Activated T-helper 1 cell treated with Interleukin-2 at 50 U/mL for 16 hours (primary cell): ENCODE measurements around the gene EEF1AKMT3.
A peak's percentile ranks its signal among the peaks of the same experiment; 100 is the strongest.

ENCODE experiments used
- DNase-seq: peaks from one replicate; pipeline ENCODE4 v3.0.0-alpha.2; 2020; ENCODE audit warnings: low read depth

Gene EEF1AKMT3

DNA sequence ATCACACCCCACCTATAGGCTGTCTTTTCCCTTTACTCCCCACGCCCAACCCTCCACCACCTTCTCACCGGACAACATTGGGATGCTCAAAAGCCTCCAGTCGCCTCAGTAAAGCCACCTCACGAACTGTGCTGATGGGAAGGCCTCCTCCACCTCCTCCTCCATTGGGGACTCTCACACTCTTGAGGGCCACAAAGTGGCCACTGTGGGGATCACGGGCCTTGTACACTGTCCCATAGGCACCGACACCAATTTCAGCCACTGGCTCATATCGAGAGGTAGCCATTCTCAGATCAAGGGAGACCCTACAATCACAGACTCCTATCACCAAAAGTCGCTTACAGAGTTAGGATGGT, 21.0 kb upstream of the EEF1AKMT3 start:
- no peak for DNase-seq

DNA sequence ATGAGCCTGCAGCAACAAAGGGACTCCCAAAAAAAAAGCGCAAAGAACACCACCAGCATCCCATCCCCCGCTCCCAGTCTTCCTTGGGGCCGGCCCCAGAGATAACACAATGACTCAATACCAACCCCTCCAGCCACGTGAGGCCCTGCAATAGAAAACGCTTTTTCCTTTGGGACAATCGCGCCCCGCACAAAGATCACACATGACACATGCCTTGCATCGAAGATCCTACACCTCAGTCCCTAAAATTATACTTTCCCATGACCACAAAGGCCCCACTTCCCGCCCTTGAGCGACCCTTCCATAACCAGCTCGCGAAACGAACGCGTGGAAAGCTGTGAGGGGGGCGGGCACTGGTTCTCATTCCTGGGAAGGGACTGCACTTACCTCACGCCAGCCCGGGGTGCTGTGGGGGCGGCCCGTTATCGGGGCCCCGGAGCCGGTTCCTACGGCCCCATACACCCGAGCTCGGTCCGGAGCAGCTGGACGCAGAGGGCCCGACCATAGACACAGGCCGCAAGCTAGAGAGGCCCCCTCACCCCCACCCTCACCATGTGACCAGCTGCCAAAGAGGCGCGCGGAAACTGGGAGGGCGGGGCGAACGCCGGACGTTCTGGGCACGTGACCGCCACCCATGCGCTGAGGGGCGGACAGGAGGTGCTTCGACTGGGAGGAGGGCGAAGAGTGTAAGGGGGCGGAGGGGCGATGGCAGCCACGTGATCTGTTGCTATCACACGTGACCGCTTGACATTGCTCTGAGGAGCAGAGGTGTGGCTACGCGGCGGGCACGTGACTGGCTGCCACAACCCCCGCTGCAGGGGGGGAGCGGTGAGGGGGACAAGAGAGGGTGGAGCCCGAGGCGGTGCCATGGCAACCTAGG, 20.4 kb upstream of the EEF1AKMT3 start, which contains the start of gene CDK4:
Gene CDK4, minus strand, starts transcription at position 523 of the 880 bp plus-strand sequence. CDS start 593 bp downstream, outside the sequence.
- peak; percentile 98 for DNase-seq

DNA sequence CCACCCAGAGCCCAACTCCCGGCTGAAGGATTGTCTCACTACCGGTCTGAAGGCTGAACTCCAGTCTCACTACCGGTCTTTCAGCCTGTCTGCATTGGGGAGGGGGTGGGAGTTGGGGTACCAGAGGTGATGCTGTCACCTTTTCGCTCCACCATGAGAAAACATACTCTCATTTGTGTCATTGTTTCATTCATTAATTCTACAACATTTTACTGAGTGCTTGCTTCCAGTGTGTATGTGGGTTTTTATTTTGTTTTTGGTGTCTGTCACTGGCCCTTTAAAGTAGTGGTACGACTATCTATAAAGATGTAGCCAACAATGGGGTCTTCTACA, 19.8 kb upstream of the EEF1AKMT3 start:
- no peak for DNase-seq

DNA sequence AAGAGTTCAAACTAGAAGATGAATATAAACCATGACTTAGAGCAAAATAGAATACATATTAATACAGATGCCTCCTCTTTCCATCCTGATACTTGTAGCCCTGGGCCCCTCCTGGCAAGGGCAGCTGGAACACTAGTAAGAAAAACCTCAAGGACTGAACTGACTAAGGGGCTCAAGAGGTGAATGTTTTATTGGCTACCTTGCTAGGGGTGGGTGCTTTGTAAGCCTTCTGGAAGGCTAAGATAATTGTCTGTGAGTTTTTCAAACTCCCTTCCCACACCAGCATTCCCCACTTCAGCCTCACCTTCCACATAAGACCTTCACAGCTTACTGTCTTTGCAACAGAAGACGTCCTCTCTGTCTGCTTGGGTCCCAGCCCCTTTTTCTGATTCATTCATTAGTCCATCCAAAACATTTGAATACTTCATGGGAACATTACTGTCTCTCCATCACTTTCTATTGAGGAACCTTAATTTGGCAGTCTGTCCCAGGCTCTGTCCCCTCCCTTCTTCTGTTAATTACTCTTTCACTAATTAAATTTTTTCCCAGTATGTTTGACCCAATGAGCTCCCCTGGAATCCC, 18.6 kb upstream of the EEF1AKMT3 start:
- no peak for DNase-seq

DNA sequence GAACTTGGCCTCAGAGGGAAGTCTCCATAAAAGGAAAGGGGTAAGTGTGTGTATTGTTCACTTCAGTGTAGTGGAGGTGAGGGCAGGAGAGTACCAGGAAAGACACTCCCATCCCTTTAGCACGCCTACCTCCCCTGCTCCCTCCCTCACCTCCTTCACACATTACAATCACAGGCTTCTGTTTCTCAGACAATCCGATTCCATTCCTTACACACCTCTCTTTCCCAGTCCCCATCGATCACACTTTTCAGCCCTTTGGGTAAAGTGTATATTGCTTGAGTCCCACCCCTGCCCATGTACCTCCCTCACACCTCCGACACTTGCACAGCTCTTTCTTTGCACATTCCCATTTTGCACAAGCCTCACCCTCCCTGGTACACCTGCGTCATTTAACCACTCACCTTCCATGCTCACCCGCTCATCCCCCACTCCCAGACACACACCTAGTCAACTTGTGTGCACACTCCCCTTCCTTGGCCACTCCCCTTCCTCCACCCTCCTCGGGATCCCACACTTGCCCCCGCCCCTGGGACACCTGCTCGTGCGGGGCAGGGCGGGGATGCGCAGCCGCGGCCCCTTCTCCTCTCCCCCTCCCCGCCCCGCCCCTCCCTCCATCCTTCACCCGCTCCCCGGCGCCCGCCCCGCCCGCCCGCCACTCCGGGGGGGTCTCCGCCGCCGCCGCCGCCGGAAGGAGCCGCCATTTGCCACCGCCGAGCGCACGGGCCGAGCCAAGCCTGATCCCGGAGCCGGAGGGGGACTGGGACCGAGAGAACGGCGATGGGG, 17.8 kb upstream of the EEF1AKMT3 start, which contains the start of gene MARCHF9:
Gene MARCHF9, plus strand, starts transcription at position 693 of the 783 bp plus-strand sequence. CDS start 426 bp downstream, outside the sequence.
- DNase-seq: peak; percentile 77

DNA sequence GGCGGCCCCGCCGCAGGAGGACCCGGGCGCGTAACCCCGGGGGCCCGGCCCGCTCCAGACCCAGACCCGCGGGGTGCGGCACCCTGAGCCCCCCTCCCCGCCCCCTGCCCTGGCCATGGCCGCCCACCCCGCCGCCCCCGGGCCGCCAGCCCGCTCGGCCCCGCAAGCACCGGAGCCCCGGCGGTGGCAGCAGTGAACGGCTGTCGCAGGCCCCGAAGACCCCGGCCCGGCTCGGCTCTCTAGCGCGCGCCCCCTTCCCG, 17.3 kb upstream of the EEF1AKMT3 start:
- DNase-seq: no peak

DNA sequence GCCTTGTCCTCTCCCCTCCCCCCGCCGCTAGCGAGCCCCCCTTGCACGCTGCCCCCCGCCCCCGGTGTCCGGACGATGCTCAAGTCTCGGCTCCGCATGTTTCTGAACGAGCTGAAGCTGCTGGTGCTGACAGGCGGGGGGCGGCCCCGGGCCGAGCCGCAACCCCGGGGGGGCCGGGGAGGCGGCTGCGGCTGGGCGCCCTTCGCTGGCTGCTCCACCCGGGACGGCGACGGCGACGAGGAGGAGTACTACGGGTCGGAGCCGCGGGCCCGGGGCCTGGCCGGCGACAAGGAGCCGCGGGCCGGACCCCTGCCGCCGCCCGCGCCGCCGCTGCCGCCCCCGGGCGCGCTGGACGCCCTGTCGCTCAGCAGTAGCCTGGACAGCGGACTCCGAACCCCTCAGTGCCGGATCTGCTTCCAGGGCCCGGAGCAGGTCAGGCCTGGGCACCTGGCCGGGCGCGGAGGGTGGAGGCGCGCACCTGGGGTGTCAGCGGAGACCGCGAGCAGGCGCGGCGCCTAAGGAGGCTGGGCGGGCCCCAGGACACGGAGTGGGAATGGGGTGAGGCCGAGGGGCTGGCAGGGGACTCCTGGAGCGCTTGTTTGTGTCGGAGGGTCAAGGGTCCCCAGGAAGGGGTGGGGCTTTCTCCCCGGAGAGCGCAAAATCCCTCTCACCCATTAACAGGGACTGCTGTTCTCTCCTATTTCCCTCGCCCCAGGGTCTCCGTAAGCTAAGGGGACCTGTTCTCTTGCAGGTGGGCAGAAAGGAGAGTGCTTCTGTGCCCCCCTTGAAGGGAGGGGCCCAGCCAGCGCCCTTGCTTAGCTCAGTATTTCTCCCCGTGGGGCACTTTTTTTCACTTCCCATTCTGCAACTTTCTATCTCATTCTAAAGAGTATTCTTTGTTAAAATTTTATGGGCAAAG, 16.7 kb upstream of the EEF1AKMT3 start:
- DNase-seq: peak; percentile 29

DNA sequence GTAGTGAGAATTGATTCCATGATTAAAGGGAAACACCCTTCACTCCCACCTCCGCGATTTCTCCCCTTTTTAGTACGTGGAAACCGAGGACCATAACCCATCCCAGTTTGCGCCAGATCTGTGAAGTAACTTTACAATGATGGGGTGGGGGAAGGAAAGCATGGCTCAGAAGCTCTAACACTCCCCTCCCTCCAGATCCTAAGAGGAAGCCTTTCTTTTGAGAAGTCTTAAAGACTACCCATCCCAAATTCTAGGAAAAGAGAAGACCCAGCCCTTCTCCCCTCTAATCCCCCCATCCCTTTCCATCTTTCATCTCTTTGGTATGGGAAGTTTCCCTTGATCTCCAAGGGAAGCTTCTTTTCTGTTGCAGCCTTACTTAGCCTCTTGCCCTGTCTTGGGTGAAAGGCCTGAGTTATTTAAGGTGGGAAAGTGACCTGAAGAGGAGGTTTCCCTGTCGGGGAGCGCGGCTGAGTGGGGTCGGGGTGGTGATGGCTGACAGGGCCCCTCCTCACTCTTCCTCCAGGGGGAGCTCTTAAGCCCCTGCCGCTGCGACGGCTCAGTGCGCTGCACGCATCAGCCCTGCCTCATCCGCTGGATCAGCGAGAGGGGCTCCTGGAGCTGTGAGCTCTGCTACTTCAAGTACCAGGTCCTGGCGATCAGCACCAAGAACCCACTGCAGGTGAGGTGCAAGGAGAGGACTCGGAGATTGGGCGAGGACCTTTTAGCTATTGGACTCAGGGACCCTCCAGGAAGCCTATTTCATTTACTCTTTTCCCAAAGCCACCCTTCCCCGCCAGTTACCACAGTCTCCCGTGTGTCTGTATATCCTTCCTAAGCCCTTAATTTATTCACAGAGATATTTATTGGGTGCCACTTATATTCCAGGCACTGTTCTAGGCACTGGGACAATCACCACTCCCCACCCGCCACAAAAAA, 15.7 kb upstream of the EEF1AKMT3 start:
- DNase-seq: peak; percentile 55

DNA sequence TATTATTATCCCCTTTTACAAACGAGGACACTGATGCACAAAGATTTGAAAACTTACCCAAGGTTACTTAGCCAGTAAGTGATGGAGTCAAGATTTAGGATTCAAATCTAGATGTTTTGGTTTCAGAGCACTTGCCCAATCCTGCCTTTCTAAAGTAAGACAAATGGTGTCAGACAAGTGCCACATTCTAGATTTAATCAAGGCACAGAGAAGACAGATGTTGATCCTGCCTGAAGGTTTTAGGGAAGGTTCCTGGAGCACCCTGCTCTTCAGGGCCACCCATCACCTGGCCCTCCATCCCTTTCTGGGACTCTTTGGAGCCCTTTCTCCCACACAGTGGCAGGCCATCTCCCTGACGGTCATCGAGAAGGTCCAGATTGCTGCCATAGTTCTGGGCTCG, 14.6 kb upstream of the EEF1AKMT3 start:
- DNase-seq: no peak

DNA sequence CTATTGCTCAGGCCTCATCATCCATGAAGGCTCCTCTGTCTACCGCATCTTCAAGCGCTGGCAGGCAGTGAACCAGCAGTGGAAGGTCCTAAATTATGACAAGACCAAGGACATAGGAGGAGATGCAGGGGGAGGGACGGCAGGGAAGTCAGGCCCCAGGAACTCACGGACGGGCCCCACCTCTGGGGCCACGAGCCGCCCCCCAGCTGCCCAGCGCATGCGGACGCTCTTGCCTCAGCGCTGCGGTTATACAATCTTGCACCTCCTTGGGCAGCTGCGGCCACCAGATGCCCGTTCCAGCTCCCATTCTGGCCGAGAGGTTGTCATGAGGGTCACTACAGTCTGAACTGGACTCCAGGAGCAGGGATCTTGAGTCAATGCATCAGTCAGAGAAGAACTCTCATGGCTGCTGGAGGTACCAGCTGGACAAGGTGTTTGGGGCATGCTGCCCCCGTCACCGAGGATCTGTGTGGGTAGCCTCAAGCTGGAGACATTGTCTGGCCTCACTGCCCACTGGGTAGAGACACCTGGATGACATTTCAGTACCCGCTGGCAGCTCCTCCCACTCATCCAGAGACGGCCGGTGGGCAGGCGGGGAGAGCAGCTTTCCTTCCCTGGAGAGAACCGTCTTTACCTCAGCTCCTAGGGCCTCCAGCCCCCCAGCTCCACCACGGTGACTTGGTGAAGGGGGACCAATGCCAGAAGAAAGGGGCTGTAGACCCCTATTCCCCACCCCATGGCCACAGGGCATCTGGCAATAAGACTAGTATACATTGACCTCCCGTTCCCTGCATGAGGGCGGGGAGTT, 13.7 kb upstream of the EEF1AKMT3 start:
- no peak for DNase-seq

DNA sequence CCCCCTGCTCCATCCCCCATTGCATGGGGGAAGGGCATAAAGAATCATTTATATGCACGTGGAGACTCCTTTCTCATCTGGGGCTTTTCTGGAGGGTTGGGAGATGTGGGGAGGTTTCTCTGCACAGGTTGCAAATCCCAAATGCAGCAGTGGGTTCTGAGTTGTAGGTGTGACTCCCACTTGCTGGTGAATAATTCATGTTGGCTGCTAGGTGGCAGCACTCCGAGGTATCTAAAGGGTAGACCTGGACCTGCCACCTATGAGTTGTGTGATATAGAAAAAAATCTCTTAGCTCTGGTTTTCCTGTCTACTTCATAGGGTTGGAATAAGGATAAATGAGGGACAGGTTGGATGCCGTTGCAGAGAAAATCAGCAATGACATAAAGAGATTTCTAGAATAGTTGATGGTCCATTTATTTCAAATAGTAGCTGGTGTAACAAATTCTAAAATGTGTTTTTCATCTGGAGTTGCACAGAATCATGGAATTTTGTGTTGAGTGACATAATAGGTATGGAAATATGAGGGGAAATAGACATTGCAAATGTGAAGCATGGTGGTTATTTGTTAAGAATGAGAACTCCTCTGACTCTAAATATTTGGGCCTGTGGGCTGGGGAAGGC, 12.9 kb upstream of the EEF1AKMT3 start:
- DNase-seq: no peak

DNA sequence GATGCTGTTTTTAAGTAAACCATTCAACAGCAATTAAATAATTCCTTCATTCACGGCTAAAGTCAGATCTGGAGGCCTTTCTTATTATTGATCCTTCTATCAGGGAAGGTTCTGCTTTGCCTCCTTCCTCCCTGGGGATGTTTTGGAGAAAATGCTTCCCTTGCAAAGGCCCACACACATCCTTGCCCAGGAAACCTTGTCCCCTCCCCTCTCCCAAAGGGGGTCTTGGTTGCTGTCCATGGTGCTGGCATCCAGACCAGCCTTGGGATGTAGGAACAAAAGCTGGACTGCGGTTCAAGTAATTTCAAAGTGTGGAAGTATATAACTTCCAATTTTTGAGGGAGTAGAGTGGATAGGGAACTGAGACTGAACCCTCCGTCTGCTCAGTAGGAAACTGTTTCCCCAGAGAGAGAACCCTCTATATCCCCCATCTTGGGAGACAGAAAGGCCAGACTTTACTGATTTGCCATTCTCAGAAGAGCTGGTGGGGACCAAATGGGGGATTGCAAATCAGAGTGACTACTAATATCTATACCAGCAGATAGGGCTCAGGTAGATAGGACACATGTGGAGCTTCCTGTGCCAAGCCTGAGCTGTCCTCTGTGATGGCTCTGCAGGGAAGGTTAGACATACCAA, 11.9 kb upstream of the EEF1AKMT3 start:
- DNase-seq: no peak

DNA sequence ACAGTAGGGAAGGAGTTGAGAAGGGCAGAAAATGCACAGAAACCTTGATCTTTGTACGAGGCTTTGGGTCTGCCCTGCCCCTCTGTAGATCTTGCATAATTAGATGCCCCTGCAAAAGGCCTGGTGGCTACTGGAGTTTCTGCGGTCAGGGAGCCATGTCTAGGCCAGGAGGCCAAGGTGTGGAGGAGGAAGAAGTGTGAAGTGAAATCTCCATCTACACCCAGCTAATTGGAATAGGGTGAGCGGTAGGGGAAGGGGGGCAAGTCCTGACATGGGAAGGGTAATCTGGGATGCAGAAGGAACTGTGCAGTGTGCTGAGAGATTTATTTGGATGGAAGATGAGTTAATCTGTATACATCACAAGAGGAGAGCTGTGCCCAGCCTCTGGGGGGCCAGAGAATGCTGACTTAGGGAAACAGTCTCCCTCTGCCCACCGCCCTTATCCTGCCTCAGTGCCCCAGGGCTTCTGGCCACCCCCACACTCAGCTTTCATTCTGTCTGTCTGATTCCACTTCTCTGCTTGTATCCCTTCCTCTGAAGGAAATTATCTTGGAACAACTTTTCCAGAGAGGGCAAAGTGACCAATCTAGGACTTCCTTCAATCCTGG, 10.9 kb upstream of the EEF1AKMT3 start:
- no peak for DNase-seq

DNA sequence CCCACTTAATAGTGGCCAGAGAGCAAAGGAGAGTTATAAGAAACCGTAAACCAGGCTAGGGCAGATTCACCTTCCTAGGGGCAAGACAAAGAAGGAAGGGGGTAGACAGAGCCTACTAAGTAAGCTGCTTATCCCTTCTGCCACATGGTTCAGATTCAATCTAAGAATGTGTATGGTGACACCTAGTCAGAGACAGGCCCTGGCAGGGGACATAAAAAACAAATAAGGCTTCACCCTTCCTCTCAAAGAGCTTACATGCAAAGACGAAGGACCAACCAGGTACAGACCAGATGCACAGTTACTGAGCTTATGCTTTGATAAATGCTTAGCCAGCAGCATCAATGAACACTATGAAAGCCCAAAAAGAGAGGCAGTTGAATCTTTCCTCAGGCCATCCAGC, 10.0 kb upstream of the EEF1AKMT3 start:
- no peak for DNase-seq

DNA sequence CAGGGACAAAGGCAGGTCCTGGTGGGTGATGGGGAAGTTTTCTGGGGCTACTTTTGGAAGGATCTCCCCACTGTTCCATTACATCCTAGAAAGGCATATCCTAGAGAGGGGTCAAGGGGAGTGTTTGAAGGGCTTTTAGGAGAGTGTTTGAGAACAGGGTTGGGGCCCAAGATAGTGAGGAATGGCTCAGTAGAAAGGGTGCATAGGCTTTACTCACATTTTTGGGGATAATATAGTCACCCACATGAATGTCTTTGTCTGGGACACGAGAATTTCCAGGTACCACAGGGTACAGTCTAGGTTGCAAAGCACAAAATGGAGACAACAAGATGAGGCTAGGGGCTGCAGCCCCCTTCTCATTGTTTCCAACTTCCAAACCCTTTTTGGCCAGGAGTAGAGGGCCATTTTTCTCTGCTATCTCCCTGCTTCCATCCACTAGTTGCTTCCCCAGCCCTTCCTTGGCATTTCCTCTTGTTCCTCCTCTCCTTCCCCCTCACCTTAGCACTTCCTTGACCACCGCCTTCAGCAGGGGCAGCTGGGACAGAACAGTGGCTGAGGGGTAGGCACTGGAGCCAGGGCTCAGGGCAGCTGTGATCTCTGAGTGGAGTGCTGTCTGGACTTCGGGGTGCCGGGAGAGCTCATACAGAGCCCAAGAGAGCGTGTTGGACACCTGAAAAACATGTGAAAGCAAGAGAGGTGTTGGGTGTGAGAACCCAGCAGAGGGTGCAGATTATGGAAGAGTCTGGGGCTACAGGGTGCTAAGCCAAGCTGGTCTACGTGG, 8.3 kb upstream of the EEF1AKMT3 start:
- no peak for DNase-seq

DNA sequence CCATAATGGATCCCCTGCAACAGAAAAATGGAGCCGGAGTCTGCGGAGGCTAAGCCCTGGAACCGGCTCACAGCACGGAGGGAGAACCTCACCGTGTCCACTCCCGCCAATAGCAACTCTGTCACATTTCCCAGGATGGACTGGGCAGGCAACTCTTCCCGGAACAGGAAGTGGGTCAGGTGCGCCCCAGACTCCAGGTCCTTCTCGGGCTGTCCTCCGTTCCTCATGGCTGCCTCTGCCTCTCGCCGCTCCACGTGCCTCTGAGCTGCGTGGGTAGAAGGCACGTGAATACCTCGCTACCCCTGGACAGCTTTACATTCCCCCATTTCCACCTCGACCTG, 7.8 kb upstream of the EEF1AKMT3 start:
- no peak for DNase-seq

DNA sequence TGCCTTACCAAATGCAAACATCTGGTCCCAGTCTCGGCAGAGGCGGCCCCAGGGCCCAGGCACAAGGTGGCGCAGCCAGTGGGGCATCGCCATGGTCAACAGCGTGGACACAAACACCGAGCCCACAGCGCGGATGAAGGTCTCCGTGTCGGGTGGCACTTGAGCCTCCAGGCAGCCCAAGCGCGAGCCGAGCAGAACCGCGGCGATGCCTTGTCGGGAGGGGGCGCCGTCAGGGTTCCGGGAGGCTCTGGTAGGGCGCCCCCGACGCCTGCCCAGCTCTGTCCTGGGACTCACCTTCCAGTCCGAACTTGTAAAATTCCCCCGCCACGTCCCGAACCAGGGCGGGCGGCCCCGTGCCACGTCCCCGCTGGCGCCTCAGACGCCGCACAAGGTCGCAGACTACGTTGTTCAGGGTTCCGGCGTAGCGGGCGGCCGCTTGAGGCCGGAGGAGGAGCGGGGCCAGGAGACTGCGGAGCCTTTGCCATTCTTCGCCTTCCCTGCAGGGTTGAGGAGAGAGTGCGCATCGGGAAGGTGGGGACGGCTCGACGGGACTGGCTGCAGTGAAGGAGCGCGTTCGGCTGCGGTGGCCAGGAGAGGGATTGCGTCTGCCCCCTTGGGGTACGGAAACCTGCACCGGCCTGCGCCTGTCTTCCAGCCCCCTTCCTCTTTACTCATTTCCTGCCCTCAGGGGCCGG, 7.3 kb upstream of the EEF1AKMT3 start:
- DNase-seq: no peak
